NB4 (cell line): Measurements from ENCODE around the gene ALDH1A2.

Experiments
- DNase-seq: peaks from one replicate; pipeline ENCODE4 v3.0.0; 2010; ENCODE audit warnings: low read depth
- H3K4me3 ChIP-seq: one replicate; pipeline ENCODE4 v1.5.1; 2011; ENCODE audit warnings: mild to moderate bottlenecking, low read depth, low read length, moderate library complexity
- CTCF ChIP-seq: IDR thresholded peaks from one replicate; pipeline ENCODE4 v1.5.1; 2012; ENCODE audit warnings: low read depth, low read length
- MAX ChIP-seq: IDR thresholded peaks from 2 replicates; pipeline ENCODE4 v1.6.1; 2011; ENCODE audit warnings: low read depth, low read length
- MYC ChIP-seq: IDR thresholded peaks from 2 replicates; pipeline ENCODE4 v1.6.1; 2011; ENCODE audit warnings: low read depth, low read length
- POLR2A ChIP-seq: IDR thresholded peaks from 2 replicates; pipeline ENCODE4 v1.6.1; 2011; ENCODE audit warnings: mild to moderate bottlenecking; ENCODE audit not compliant: insufficient read length; ENCODE audit errors: extremely low read depth

Gene ALDH1A2

GRCh38 chr15:58109419-58109818 is 43.9 kb upstream of the ALDH1A2 start:
- H3K4me3 ChIP-seq: no peak overlapping the region
- no peak for DNase-seq
- no peak for TF ChIP-seq MYC
- no peak for TF ChIP-seq CTCF

- no peak for DNase-seq
- no peak for TF ChIP-seq POLR2A
- no peak for TF ChIP-seq CTCF
- no peak for TF ChIP-seq MYC
- no peak for TF ChIP-seq MAX
- no peak overlapping the region for H3K4me3 ChIP-seq
Observed at GRCh38 chr15:58108117-58108516, 42.6 kb upstream of the ALDH1A2 start.

GRCh38 chr15:58103482-58103881 is 38.0 kb upstream of the ALDH1A2 start:
- no peak for DNase-seq
- no peak overlapping the region for H3K4me3 ChIP-seq
- TF ChIP-seq POLR2A: no peak
- TF ChIP-seq MAX: no peak
- TF ChIP-seq MYC: no peak
- no peak for TF ChIP-seq CTCF

GRCh38 chr15:58096529-58097084 is 31.1 kb upstream of the ALDH1A2 start:
- TF ChIP-seq MAX (no peak), CTCF (no peak), POLR2A (no peak), MYC (no peak)
- no peak overlapping the region for H3K4me3 ChIP-seq
- no peak for DNase-seq

- H3K4me3 ChIP-seq: no peak overlapping the region
- DNase-seq: no peak
- TF ChIP-seq POLR2A: no peak
- no peak for TF ChIP-seq MYC
- no peak for TF ChIP-seq MAX
- TF ChIP-seq CTCF: no peak
Observed at GRCh38 chr15:58095415-58095814, 29.9 kb upstream of the ALDH1A2 start.

- TF ChIP-seq POLR2A: no peak
- TF ChIP-seq MYC: no peak
- no peak for TF ChIP-seq CTCF
- peak; percentile 10 for DNase-seq
Observed at GRCh38 chr15:58087871-58088270, 22.4 kb upstream of the ALDH1A2 start.

More at GRCh38 chr15:58087871-58088270, 22.4 kb upstream of the ALDH1A2 start:
- no peak overlapping the region for H3K4me3 ChIP-seq
